Measurements from ENCODE around the gene C2orf76.

Gene C2orf76

GRCh38 chr2:119311371-119311770 is 55.3 kb downstream of the C2orf76 start:
- TF ChIP-seq POLR2A (IDR thresholded peaks at IDR 0.05; ENCODE audit: low read depth, low read length) = no peak
- FAIRE-seq (no peak), DNase-seq (ENCODE audit: insufficient read length, low spot score) (no peak)

DNA sequence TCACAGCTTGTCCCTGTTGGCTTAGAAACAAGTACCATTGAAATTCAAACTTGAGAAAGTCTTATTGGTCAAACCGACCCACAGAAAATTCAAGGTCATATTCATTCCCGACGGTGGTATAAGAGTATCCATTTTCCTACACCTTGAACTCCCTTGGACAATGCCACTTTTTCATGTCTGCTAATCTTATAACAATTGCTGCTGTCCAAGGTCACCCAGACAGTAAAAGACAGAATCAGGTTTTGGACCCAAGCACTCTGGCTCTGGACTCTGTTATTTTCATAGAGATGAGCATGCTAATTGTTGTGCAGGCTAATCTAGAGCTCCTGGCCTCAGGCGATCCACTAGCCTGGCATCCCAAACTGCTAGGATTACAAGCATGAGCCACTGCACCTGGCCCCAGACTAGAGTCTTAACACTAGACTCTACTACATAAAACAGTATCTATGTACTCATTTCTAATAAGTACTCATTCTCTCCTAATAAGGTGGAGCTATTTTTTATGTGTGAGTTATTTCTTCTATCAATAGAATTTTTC is 57.8 kb downstream of the C2orf76 start:
- DNase-seq (ENCODE audit: insufficient read length, low spot score) (no peak), FAIRE-seq (no peak)
- no peak for TF ChIP-seq POLR2A (IDR thresholded peaks at IDR 0.05; ENCODE audit: low read depth, low read length)

DNA sequence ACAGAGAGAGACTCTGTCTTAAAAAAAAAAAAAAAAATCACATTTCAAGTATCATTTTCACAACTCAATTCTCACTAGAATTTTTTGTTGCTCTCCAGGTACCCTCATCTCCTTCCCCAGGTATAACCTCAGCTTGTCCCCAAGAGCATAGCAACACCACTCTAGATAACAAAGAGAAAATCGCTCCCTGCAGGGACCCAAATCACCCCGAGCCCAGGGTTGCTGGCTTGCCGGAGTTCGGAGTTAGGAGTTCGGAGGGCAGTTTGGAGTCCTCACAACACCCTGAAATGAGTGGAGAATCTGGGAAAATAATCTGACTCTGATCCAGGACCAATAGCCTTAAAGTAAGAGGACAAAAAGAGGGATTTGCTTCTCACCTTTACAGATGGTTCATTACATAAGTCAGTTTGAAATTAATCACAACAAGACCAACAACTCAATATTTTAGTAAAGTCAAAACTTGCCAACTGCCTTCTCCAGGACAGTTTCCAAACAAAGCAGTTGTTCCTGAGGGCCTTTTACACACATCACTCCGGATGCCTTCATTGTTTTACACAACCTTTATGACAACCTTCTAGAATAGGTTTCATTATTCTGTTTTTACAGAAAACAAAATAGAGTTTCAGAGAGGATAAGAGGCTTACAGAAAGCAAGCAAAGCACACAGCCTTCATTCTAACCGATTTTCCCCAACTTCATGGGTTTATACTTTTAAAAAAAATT is 59.1 kb downstream of the C2orf76 start:
- TF ChIP-seq POLR2A (IDR thresholded peaks at IDR 0.05; ENCODE audit: low read depth, low read length) = no peak
- FAIRE-seq = no peak
- DNase-seq (ENCODE audit: insufficient read length, low spot score) = no peak

DNA sequence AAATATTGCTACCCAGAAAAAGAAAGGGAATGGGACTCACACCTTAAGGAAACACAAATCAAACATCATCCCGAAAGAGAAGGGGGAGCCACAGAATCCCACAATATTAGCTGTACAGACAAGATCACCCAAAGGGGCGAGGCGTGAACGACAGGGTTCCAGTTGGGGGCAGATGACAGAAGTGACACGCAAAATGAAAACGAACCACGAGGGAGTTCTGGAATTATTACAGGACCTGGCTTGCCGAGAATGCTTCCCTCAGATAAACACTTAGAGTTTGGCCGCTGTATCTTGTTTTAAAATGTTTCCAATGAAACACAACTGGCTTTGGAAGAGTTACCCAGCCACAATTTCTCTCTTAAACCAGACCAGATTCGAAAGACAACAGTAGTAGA is 60.4 kb downstream of the C2orf76 start:
- FAIRE-seq = no peak
- no peak for DNase-seq (ENCODE audit: insufficient read length, low spot score)
- TF ChIP-seq POLR2A (IDR thresholded peaks at IDR 0.05; ENCODE audit: low read depth, low read length) = no peak

DNA sequence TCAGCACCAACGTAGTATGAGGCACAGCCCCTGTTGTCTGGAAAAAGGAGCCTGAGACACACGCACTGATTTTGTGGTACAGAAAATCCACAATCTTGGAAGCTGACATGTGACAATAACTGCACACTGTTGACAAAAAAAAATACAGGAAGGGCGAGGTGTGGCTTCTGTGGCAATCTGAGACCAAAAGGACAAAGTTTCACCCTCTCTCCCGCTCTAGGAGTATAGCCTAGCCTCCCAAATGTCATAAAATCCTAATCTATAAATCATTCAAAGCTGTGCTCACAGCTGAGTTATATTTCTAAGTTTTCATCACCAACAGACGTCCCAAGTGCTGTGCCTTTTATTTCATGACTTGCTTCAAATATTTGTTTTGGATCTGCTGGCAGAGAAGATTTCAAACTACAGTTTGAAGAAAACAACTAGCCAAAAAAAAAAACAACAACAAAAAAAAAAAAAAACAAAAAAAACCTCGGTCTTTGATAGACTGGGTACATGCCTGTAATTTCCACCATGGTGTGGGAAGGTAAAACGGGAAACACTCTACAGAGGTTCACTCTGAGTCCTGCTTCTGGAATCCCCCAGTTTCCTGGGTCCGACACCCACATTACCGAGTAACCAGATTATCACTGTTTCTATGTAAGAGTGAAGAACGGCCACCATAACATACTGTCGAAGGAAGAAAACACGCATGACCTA is 61.0 kb downstream of the C2orf76 start:
- no peak for FAIRE-seq
- no peak for TF ChIP-seq POLR2A (IDR thresholded peaks at IDR 0.05; ENCODE audit: low read depth, low read length)

DNA sequence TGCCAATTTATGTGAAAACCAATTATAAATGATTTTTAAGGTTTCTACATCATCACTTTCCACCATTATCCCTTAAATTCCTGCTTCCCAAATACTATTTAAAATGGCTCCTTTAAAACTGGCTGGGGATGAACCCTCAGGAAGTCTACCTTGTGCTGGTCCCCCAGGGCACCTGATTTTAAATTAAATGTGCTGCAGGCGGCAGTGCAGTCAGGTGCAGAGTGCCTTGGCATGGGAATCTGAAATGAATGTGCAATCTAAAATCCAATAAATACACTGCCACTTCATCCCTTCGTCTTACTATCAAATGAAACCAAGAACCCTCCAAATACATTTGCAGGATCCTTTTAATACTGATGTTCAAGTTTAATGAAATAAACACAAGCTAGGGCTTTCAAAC is 61.8 kb downstream of the C2orf76 start:
- DNase-seq (ENCODE audit: insufficient read length, low spot score) (no peak), FAIRE-seq (no peak)
- TF ChIP-seq POLR2A (IDR thresholded peaks at IDR 0.05; ENCODE audit: low read depth, low read length) = no peak

More for the DNA sequence above, 61.0 kb downstream of the C2orf76 start:
- no peak for DNase-seq (ENCODE audit: insufficient read length, low spot score)

DNA sequence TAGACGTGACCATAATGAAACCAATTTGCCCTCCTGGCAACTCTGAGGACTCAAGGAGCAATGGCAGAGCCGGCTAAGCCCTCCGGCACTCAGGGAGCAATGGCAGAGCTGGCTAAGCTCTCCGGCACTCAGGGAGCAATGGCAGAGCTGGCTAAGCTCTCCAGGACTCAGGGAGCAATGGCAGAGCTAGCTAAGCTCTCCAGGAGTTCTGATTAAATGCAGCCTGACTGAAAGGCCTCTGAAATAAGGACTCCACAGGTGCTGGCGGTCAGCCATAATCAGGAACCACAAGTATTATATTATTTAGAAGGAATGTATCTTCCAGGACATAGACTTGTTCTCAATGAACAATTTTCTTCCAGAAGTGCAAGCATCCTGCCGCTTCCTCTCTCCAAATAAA is 65.2 kb downstream of the C2orf76 start:
- DNase-seq (ENCODE audit: insufficient read length, low spot score) (no peak), FAIRE-seq (no peak)
- TF ChIP-seq POLR2A (IDR thresholded peaks at IDR 0.05; ENCODE audit: low read depth, low read length) = no peak

- DNase-seq (ENCODE audit: insufficient read length, low spot score) (no peak), FAIRE-seq (no peak)
- no peak for TF ChIP-seq POLR2A (IDR thresholded peaks at IDR 0.05; ENCODE audit: low read depth, low read length)
These were observed 70.8 kb downstream of the C2orf76 start for GRCh38 chr2:119295688-119296375.

DNA sequence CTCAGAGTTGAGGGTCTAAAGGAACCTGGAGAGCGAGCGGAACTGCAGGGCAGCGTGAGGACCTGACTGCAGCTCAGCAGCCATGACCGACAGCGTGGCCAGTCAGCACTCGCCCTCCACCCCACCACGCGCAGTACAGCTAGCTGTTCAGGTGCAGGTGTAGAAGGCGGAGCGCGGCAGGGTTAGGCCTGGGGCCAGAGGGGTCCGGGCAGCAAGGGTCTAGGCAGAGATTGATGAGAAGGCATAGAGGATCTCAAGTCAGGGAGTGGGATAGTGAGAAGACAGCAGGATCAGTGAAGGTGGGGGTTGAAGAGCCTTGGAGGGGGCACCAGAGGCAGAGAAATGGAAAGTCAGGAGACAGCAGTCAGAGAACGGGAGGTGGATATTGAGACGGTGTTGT is 72.0 kb downstream of the C2orf76 start:
- DNase-seq (ENCODE audit: insufficient read length, low spot score) = no peak
- no peak for TF ChIP-seq POLR2A (IDR thresholded peaks at IDR 0.05; ENCODE audit: low read depth, low read length)
- no peak for FAIRE-seq

- no peak for TF ChIP-seq POLR2A (IDR thresholded peaks at IDR 0.05; ENCODE audit: low read depth, low read length)
- DNase-seq (ENCODE audit: insufficient read length, low spot score) (no peak), FAIRE-seq (no peak)
These were observed 72.7 kb downstream of the C2orf76 start for GRCh38 chr2:119293900-119294299.

DNA sequence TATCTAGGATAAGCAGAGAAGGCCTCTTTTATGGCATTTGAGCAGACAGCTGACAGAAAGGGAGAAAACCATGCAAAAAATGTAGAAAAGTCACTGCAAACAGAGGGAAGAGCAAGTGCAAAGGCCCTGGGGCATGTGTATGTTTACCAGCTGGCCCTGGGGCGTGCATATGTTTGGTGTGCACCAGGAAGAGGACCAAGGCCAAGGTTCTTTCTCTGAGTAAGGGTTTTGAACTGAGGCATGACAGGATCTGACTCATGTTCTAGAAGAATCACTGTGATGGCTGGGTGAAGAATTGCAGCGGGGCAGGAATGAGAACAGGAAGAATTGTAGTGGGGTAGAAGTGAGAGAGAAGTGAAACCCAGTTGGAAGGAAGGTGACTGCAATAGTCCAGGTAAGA is 73.4 kb downstream of the C2orf76 start:
- TF ChIP-seq POLR2A (IDR thresholded peaks at IDR 0.05; ENCODE audit: low read depth, low read length) = no peak
- FAIRE-seq (no peak), DNase-seq (ENCODE audit: insufficient read length, low spot score) (no peak)

DNA sequence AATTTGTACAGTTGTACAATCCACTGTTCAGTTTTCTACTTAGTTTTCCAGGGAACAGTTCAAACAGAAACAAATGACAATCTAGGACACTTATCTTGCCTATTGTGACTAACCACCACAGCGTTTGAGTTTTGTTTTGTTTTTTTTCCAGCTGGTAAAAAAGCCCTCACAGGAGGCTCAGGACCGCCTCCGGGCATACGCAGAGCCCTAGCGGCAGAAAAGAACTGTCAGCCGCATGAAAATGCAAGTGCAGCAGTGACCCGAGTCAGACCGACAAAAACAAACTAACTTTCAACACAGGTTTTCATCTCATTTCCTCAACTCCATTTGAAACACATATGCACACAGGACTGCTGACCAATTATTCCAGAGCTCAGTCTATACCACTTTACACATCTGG is 74.4 kb downstream of the C2orf76 start:
- no peak for FAIRE-seq
- no peak for DNase-seq (ENCODE audit: insufficient read length, low spot score)
- TF ChIP-seq POLR2A (IDR thresholded peaks at IDR 0.05; ENCODE audit: low read depth, low read length) = no peak

- no peak for DNase-seq (ENCODE audit: insufficient read length, low spot score)
These were observed 75.0 kb downstream of the C2orf76 start for GRCh38 chr2:119291588-119292167.

More at GRCh38 chr2:119291588-119292167, 75.0 kb downstream of the C2orf76 start:
- no peak for FAIRE-seq
- TF ChIP-seq POLR2A (IDR thresholded peaks at IDR 0.05; ENCODE audit: low read depth, low read length) = no peak
